H9 (cell line): ENCODE measurements around the gene KAZN. TPM values are rescaled to one million over a fixed set of nuclear protein-coding genes. Genes with fewer than 3 reads are reported as not detected.

ENCODE experiments used
- DNase-seq: peaks from one replicate; pipeline ENCODE4 v3.0.0-alpha.2; 2017
- H2AFZ ChIP-seq: one replicate; pipeline ENCODE4 v1.6.1; 2013; ENCODE audit warnings: mild to moderate bottlenecking, low read length, control low read depth, moderate library complexity
- H2AK5ac ChIP-seq: 2 replicates; pipeline ENCODE4 v1.6.1; 2013; ENCODE audit warnings: low read length, control low read depth, mixed read lengths; ENCODE audit not compliant: insufficient read length
- H2BK120ac ChIP-seq: one replicate; pipeline ENCODE4 v1.6.1; 2013; ENCODE audit warnings: low read depth, mild to moderate bottlenecking, low read length, control low read depth, inconsistent platforms; ENCODE audit not compliant: poor library complexity, severe bottlenecking
- H2BK12ac ChIP-seq: 2 replicates; pipeline ENCODE4 v1.6.1; 2013; ENCODE audit warnings: low read length, control low read depth, mixed read lengths, low read depth; ENCODE audit not compliant: insufficient read length
- H2BK15ac ChIP-seq: 2 replicates; pipeline ENCODE4 v1.6.1; 2013; ENCODE audit warnings: low read depth, low read length, control low read depth
- H2BK20ac ChIP-seq: one replicate; pipeline ENCODE4 v1.6.1; 2013; ENCODE audit warnings: low read depth, mild to moderate bottlenecking, low read length, control low read depth, inconsistent platforms; ENCODE audit not compliant: poor library complexity, severe bottlenecking
- H2BK5ac ChIP-seq: 2 replicates; pipeline ENCODE4 v1.6.1; 2013; ENCODE audit warnings: low read length, control low read depth, mixed read lengths; ENCODE audit not compliant: insufficient read length
- H3K14ac ChIP-seq: 2 replicates; pipeline ENCODE4 v1.6.1; 2013; ENCODE audit warnings: low read length, control low read depth; ENCODE audit not compliant: insufficient read depth
- H3K18ac ChIP-seq: 2 replicates; pipeline ENCODE4 v1.6.1; 2013; ENCODE audit warnings: low read depth, mild to moderate bottlenecking, mixed read lengths, low read length, control low read depth; ENCODE audit not compliant: insufficient read length
- H3K23ac ChIP-seq: 2 replicates; pipeline ENCODE4 v1.6.1; 2013; ENCODE audit warnings: low read length, control low read depth, mixed read lengths, low read depth; ENCODE audit not compliant: insufficient read length
- H3K23me2 ChIP-seq: 2 replicates; pipeline ENCODE4 v1.6.1; 2013; ENCODE audit warnings: low read depth, mild to moderate bottlenecking, mixed read lengths, low read length, control low read depth; ENCODE audit not compliant: insufficient read length, poor library complexity, severe bottlenecking
- H3K27ac ChIP-seq: 2 replicates; pipeline ENCODE4 v1.5.1; 2013; ENCODE audit warnings: low read length, control low read depth, mixed read lengths, low read depth; ENCODE audit not compliant: insufficient read length
- H3K27me3 ChIP-seq: 2 replicates; pipeline ENCODE4 v1.6.1; 2013; ENCODE audit warnings: low read length, control low read depth, inconsistent platforms; ENCODE audit not compliant: insufficient read depth
- H3K4ac ChIP-seq: 2 replicates; pipeline ENCODE4 v1.6.1; 2013; ENCODE audit warnings: low read depth, mild to moderate bottlenecking, control low read depth, inconsistent platforms, low read length, moderate library complexity
- H3K4me1 ChIP-seq: 2 replicates; pipeline ENCODE4 v1.6.1; 2013; ENCODE audit warnings: low read length, control low read depth, inconsistent platforms; ENCODE audit not compliant: insufficient read depth
- H3K4me2 ChIP-seq: 2 replicates; pipeline ENCODE4 v1.6.1; 2013; ENCODE audit warnings: low read length, control low read depth, mixed read lengths; ENCODE audit not compliant: insufficient read length, insufficient read depth
- H3K56ac ChIP-seq: 2 replicates; pipeline ENCODE4 v1.6.1; 2013; ENCODE audit warnings: low read depth, mild to moderate bottlenecking, mixed read lengths, low read length, control low read depth; ENCODE audit not compliant: insufficient read length
- H3K79me1 ChIP-seq: 2 replicates; pipeline ENCODE4 v1.6.1; 2013; ENCODE audit warnings: low read depth, mild to moderate bottlenecking, moderate library complexity, low read length, control low read depth, inconsistent platforms; ENCODE audit not compliant: insufficient read depth, poor library complexity, severe bottlenecking
- H3K79me2 ChIP-seq: 2 replicates; pipeline ENCODE4 v1.6.1; 2013; ENCODE audit warnings: low read length, control low read depth, inconsistent platforms; ENCODE audit not compliant: insufficient read depth
- H3K9ac ChIP-seq: 2 replicates; pipeline ENCODE4 v1.6.1; 2013; ENCODE audit warnings: low read length, control low read depth, mixed read lengths; ENCODE audit not compliant: insufficient read length; ENCODE audit errors: extremely low read depth
- H3K9me3 ChIP-seq: one replicate; pipeline ENCODE4 v1.6.1; 2013; ENCODE audit warnings: low read depth, low read length, inconsistent platforms; ENCODE audit not compliant: control insufficient read depth
- H3T11ph ChIP-seq: one replicate; pipeline ENCODE4 v1.6.1; 2013; ENCODE audit warnings: mild to moderate bottlenecking, low read length, control low read depth, inconsistent platforms
- H4K20me1 ChIP-seq: one replicate; pipeline ENCODE4 v1.6.1; 2013; ENCODE audit not compliant: control insufficient read depth, insufficient read length, insufficient read depth
- H4K5ac ChIP-seq: 2 replicates; pipeline ENCODE4 v1.6.1; 2013; ENCODE audit warnings: low read depth, mild to moderate bottlenecking, mixed read lengths, low read length, control low read depth; ENCODE audit not compliant: insufficient read length
- H4K8ac ChIP-seq: replicated peaks from 2 replicates; pipeline ENCODE4 v1.6.1; 2013; ENCODE audit warnings: low read length, control low read depth, mixed read lengths, low read depth; ENCODE audit not compliant: insufficient read length
- H4K91ac ChIP-seq: 2 replicates; pipeline ENCODE4 v1.6.1; 2013; ENCODE audit warnings: low read depth, mild to moderate bottlenecking, moderate library complexity, mixed read lengths, low read length, control low read depth; ENCODE audit not compliant: insufficient read length
- H3K27ac Mint-ChIP-seq, 3 experiments: 2 replicates in 2 of 3; 3 replicates in 1 of 3; pipeline ENCODE4 v1.8.0; 2020 to 2021; ENCODE audit warnings: mixed read lengths in 3 of 3, mild to moderate bottlenecking in 1 of 3, moderate library complexity in 1 of 3
- H3K27me3 Mint-ChIP-seq: 2 replicates; pipeline ENCODE4 v1.8.0; 2021; ENCODE audit warnings: low read depth, mild to moderate bottlenecking, moderate library complexity, mixed read lengths
- H3K36me3 Mint-ChIP-seq, 3 experiments: 2 replicates in 2 of 3; 3 replicates in 1 of 3; pipeline ENCODE4 v1.8.0; 2020 to 2021; ENCODE audit warnings: low read depth in 3 of 3, mixed read lengths in 3 of 3; ENCODE audit not compliant: insufficient read depth in 1 of 3
- H3K4me1 Mint-ChIP-seq, 2 experiments: 2 replicates each; pipeline ENCODE4 v1.8.0; 2020; ENCODE audit warnings: mixed read lengths in 2 of 2
- H3K4me3 Mint-ChIP-seq, 2 experiments: 2 replicates in 1 of 2; 3 replicates in 1 of 2; pipeline ENCODE4 v1.8.0; 2020 to 2021; ENCODE audit warnings: mild to moderate bottlenecking in 2 of 2, mixed read lengths in 2 of 2, moderate library complexity in 1 of 2
- H3K9me3 Mint-ChIP-seq, 2 experiments: 2 replicates in 1 of 2; 3 replicates in 1 of 2; pipeline ENCODE4 v1.8.0; 2020; ENCODE audit warnings: mild to moderate bottlenecking in 2 of 2, mixed read lengths in 2 of 2, moderate library complexity in 1 of 2
- CTCF ChIP-seq: fragments of 200-600 bp; sonication (generic); conservative IDR thresholded peaks from 3 replicates; pipeline ENCODE4 v1.8.0; 2021; ENCODE audit warnings: antibody characterized with exemption, mild to moderate bottlenecking
- WGBS: extraction: QIAGEN DNeasy Blood & Tissue Kit; methylation state at CpG from one replicate; pipeline ENCODE4 v1.1.7; 2013; ENCODE audit warnings: missing lambda C conversion rate, low lambda C conversion rate, mixed read lengths; ENCODE audit not compliant: insufficient read length; ENCODE audit errors: extremely low coverage; 5-methylcytosine and 5-hydroxymethylcytosine counted together
- total RNA-seq: library from RNA; stranded (reverse); gene quantifications from 2 replicates; pipeline ENCODE4 v1.2.1, GENCODE V29; 2021

Gene KAZN
- total RNA-seq, 1 experiment from 2014 or later: 7.6 TPM

- no peaks in the 10 kb centered on the region for H4K20me1 ChIP-seq
- H3K4me3 Mint-ChIP-seq: no peak overlapping the region
- H2BK5ac ChIP-seq: no peak overlapping the region
- WGBS: no CpG with 5 or more reads among the region's 3 CpGs
- no peak overlapping the region for H2BK15ac ChIP-seq
- no peak overlapping the region for H3K27ac Mint-ChIP-seq
- peaks cover 18 to 24% of the 10 kb centered on the region in 2 experiments for H3K4me1 Mint-ChIP-seq
- H3K18ac ChIP-seq: no peak overlapping the region
- no peak overlapping the region for H3K14ac ChIP-seq
- no peaks in the 10 kb centered on the region for H3K79me1 ChIP-seq
- H4K5ac ChIP-seq: no peak overlapping the region
- no peak overlapping the region for H2BK120ac ChIP-seq
- H2BK20ac ChIP-seq: no peak overlapping the region
- no peak overlapping the region for H3K9ac ChIP-seq
- no peak overlapping the region for H2AFZ ChIP-seq
- no peaks in the 10 kb centered on the region for H3K9me3 ChIP-seq
- H3K4me1 ChIP-seq: peaks cover 6% of the 10 kb centered on the region; the same call in 1 of the 2 replicates
- H2BK12ac ChIP-seq: no peak overlapping the region
- H3K27me3 ChIP-seq: no peaks in the 10 kb centered on the region
- H3K23me2 ChIP-seq: no peaks in the 10 kb centered on the region
- H3K27ac ChIP-seq: no peak overlapping the region
- no peak overlapping the region for H3K4me2 ChIP-seq
- no peak overlapping the region for H3T11ph ChIP-seq
- TF ChIP-seq CTCF: no peak
- no peaks in the 10 kb centered on the region for H3K79me2 ChIP-seq
- H3K23ac ChIP-seq: no peak overlapping the region
- no peak overlapping the region for H3K56ac ChIP-seq
- H3K4ac ChIP-seq: no peak overlapping the region
- H3K9me3 Mint-ChIP-seq: no peaks in the 10 kb centered on the region
- H3K27me3 Mint-ChIP-seq: peaks cover 2% of the 10 kb centered on the region; the same call in 1 of the 2 replicates
- no peak overlapping the region for H4K91ac ChIP-seq
- no peak for DNase-seq
- H4K8ac ChIP-seq: no peak overlapping the region
- H3K36me3 Mint-ChIP-seq: no peaks in the 10 kb centered on the region
- no peak overlapping the region for H2AK5ac ChIP-seq
Observed at GRCh38 chr1:14877224-14877623, 278.7 kb downstream of the KAZN start.
